Measurements from ENCODE around the gene NDUFV3. TPM values are rescaled to one million over a fixed set of nuclear protein-coding genes. Genes with fewer than 3 reads are reported as not detected.

Gene NDUFV3
- total and polyA plus RNA-seq, 2 of the 13 experiments (the other 11 are each of a cell fraction or from before 2014, with no cell fraction given): 14.2 to 29.6 TPM

DNA sequence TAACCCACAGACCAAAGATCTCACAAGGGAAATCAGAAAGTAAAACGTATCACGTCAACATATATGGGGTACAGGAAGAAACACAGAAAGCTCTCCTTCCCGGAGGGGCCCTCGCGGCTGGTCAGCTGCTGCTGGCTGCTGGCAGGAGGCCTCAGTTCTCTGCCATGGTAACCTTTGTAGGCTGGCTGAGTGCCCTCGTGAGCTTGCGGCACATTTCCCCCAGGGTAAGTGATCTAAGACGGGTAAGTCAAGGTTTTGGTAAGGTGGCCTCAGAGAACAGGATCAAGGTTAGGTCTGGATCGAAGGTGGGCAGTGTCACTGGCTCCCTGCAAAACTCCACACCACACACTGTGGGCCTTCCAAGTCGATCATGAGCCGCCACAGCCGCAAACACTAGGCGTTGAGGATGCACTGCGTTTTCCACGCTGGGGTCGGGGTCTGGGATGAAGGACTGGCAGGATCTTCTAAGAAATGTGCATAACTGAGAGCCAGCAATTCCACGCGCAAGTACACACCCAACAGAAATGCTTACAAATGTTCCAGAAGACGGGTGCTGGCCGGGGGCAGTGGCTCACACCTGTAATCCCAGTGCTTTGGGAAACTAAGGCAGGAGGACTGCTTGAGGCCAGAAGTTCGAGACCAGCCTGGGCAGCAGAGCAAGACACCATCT lies 47.7 kb upstream of the NDUFV3 start:
- in situ Hi-C loops (cut with HindIII; ENCODE audit: extremely low pct_ligation_motif_present, low pct_unique_long_range_greater_than_20kb): no loop called here
- peaks cover 6% of the 10 kb centered on the region for H3K79me2 ChIP-seq (ENCODE audit: insufficient read depth, low read length)
- POLR2A ChIA-PET: no interaction called here

More for the DNA sequence above, 47.7 kb upstream of the NDUFV3 start:
- 93% methylated on average over 20 of the region's 21 CpGs for WGBS (ENCODE audit: low lambda C conversion rate)
- Histone ChIP-seq H3K4me2 (ENCODE audit: low read depth, low read length) (no peak overlapping the region), H3K4me3 (replicated peaks in 1 of 3; ENCODE audit: insufficient read depth in 1 of 3, low read depth in 2 of 3, low read length in 3 of 3) (no peak overlapping the region), H3K4me1 (ENCODE audit: insufficient read depth, low read length) (no peaks in the 10 kb centered on the region), H4K20me1 (ENCODE audit: insufficient read depth, low read length) (no peaks in the 10 kb centered on the region; the same call in 1 of the 2 replicates), H3K9ac (ENCODE audit: insufficient read depth, low read depth, low read length) (no peak overlapping the region), H3K36me3 (replicated peaks in 1 of 2; ENCODE audit: control insufficient read depth in 1 of 2, insufficient read depth in 2 of 2, low read length in 2 of 2) (peaks cover 28 to 76% of the 10 kb centered on the region in 2 experiments), H3K27ac (ENCODE audit: extremely low read length, insufficient read depth, low read length) (no peak overlapping the region), H3K9me3 (ENCODE audit: low read length) (no peaks in the 10 kb centered on the region), H2AFZ (ENCODE audit: low read length) (no peak overlapping the region), H3K27me3 (ENCODE audit: control insufficient read depth in 1 of 2, insufficient read depth in 2 of 2, low read length in 2 of 2) (no peaks in the 10 kb centered on the region)
- DNase-seq (ENCODE audit: low spot score) (no peak), FAIRE-seq (no peak), ATAC-seq (no peak)
- CTCF ChIA-PET (ENCODE audit: low intra/inter-chr PET ratio, low total read pairs): no interaction called here
- TF ChIP-seq RARG (CRISPR knock-in tag; IDR thresholded peaks at IDR 0.05; ENCODE audit: low read depth): no peak
- no peak for TF ChIP-seq ZNF24 (IDR thresholded peaks at IDR 0.05)
- TF ChIP-seq, protein P1, sequence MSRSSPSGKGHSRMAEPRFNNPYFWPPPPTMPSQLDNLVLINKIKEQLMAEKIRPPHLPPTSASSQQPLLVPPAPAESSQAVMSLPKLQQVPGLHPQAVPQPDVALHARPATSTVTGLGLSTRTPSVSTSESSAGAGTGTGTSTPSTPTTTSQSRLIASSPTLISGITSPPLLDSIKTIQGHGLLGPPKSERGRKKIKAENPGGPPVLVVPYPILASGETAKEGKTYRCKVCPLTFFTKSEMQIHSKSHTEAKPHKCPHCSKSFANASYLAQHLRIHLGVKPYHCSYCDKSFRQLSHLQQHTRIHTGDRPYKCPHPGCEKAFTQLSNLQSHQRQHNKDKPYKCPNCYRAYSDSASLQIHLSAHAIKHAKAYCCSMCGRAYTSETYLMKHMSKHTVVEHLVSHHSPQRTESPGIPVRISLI (CRISPR knock-in tag; IDR thresholded peaks at IDR 0.05; ENCODE audit: borderline replicate concordance): no peak
- TF ChIP-seq NRL (CRISPR knock-in tag; IDR thresholded peaks at IDR 0.05; ENCODE audit: borderline replicate concordance): no peak
- TF ChIP-seq ZBTB1 (CRISPR knock-in tag; IDR thresholded peaks at IDR 0.05; ENCODE audit: borderline replicate concordance): no peak
- no peak for TF ChIP-seq ZNF180 (CRISPR knock-in tag; IDR thresholded peaks at IDR 0.05; ENCODE audit: borderline replicate concordance, low read depth)
- TF ChIP-seq ZFP37 (CRISPR knock-in tag; IDR thresholded peaks at IDR 0.05; ENCODE audit: borderline replicate concordance): no peak
- no peak for TF ChIP-seq ZNF749 (CRISPR knock-in tag; IDR thresholded peaks at IDR 0.05; ENCODE audit: borderline replicate concordance)
- TF ChIP-seq ZC3H13 (CRISPR knock-in tag; IDR thresholded peaks at IDR 0.05): no peak
- TF ChIP-seq, protein P2, sequence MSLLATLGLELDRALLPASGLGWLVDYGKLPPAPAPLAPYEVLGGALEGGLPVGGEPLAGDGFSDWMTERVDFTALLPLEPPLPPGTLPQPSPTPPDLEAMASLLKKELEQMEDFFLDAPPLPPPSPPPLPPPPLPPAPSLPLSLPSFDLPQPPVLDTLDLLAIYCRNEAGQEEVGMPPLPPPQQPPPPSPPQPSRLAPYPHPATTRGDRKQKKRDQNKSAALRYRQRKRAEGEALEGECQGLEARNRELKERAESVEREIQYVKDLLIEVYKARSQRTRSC (CRISPR knock-in tag; IDR thresholded peaks at IDR 0.05; ENCODE audit: low read depth): no peak
- no peak for TF ChIP-seq HNRNPK (IDR thresholded peaks at IDR 0.05; ENCODE audit: low read depth, low read length, poor library complexity, severe bottlenecking)
- no peak for TF ChIP-seq JDP2 (CRISPR knock-in tag; IDR thresholded peaks at IDR 0.05; ENCODE audit: borderline replicate concordance)
- no peak for TF ChIP-seq U2AF2 (IDR thresholded peaks at IDR 0.05; ENCODE audit: low read depth, low read length)
- no peak for TF ChIP-seq CREM (IDR thresholded peaks at IDR 0.05)
- no peak for TF ChIP-seq CREM (CRISPR knock-in tag; IDR thresholded peaks at IDR 0.05)
- TF ChIP-seq HCFC1 (IDR thresholded peaks at IDR 0.05; ENCODE audit: low read depth, low read length): no peak
- intact Hi-C loops (cut with micrococcal nuclease; ENCODE audit: unreplicated experiment): no loop called here
- no TSS peak for BruUV-seq (replicated peaks)
